ENCODE data around the gene SHISAL1. TPM values are rescaled to one million over a fixed set of nuclear protein-coding genes. Genes with fewer than 3 reads are reported as not detected.

Gene SHISAL1
- total and polyA plus RNA-seq, 2 donors (not counting 3 experiments of a cell fraction or from before 2014, with no cell fraction given), result 0.01 to 0.07 TPM

DNA sequence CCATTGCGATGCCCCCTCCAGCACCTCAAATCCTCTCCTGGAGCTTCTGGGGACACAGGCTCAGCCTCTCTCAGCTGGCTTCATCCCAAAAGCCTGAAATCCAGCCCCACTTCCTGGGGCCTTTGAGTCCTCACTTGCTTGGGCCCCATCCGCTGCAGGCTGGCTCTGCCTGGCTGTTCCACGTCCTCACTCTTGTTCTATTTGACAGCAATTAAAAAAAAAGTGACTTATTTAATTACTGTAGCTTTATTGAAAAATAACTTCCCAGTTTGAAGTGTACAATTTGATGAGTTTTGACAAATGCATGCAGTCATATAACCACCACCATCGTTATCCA, 104.8 kb downstream of the SHISAL1 start:
- H2AFZ ChIP-seq (ENCODE audit: low read depth, low read length), result no peak overlapping the region
- no peak overlapping the region for H3K27ac ChIP-seq (ENCODE audit: insufficient read depth, low read depth, low read length)
- dilution Hi-C loops (cut with MboI; ENCODE audit: extremely low pct_ligation_motif_present, low sequenced_read_pairs), result no loop called here
- POLR2A ChIA-PET, result no interaction called here
- no peaks in the 10 kb centered on the region for H3K79me2 ChIP-seq (ENCODE audit: control insufficient read depth, insufficient read depth, low read length)
- no peak for TF ChIP-seq POLR2A (IDR thresholded peaks at IDR 0.05; ENCODE audit: low read depth, low read length)
- TF ChIP-seq JUN (IDR thresholded peaks at IDR 0.05; ENCODE audit: borderline replicate concordance, insufficient read depth, insufficient read length, low read depth), result no peak
- no peak for TF ChIP-seq FOS (IDR thresholded peaks at IDR 0.05; ENCODE audit: borderline replicate concordance, insufficient read depth, low read length)
- no peak for TF ChIP-seq GATA2 (IDR thresholded peaks at IDR 0.05; ENCODE audit: insufficient read depth, insufficient read length, low read depth, low read length)
- TF ChIP-seq, protein P1, sequence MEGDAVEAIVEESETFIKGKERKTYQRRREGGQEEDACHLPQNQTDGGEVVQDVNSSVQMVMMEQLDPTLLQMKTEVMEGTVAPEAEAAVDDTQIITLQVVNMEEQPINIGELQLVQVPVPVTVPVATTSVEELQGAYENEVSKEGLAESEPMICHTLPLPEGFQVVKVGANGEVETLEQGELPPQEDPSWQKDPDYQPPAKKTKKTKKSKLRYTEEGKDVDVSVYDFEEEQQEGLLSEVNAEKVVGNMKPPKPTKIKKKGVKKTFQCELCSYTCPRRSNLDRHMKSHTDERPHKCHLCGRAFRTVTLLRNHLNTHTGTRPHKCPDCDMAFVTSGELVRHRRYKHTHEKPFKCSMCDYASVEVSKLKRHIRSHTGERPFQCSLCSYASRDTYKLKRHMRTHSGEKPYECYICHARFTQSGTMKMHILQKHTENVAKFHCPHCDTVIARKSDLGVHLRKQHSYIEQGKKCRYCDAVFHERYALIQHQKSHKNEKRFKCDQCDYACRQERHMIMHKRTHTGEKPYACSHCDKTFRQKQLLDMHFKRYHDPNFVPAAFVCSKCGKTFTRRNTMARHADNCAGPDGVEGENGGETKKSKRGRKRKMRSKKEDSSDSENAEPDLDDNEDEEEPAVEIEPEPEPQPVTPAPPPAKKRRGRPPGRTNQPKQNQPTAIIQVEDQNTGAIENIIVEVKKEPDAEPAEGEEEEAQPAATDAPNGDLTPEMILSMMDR (IDR thresholded peaks at IDR 0.05; ENCODE audit: extremely low read depth in 1 of 2, insufficient read depth in 1 of 2, low read depth in 1 of 2, low read length in 2 of 2), result no peak
- TF ChIP-seq, protein P2, sequence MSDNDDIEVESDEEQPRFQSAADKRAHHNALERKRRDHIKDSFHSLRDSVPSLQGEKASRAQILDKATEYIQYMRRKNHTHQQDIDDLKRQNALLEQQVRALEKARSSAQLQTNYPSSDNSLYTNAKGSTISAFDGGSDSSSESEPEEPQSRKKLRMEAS (IDR thresholded peaks at IDR 0.05; ENCODE audit: insufficient read depth, insufficient read length), result no peak
- no peak for TF ChIP-seq MYC (IDR thresholded peaks at IDR 0.05; ENCODE audit: low read depth, low read length)
- TF ChIP-seq EZH2 (IDR thresholded peaks at IDR 0.05; ENCODE audit: borderline replicate concordance, low read depth, low read length, severe bottlenecking), result no peak
- no peak for TF ChIP-seq POLR2AphosphoS5 (IDR thresholded peaks at IDR 0.05; ENCODE audit: insufficient read depth, low read depth, low read length)
- H3K4me1 ChIP-seq (ENCODE audit: control insufficient read depth, extremely low read depth, insufficient read depth, low read length), result no peaks in the 10 kb centered on the region
- FAIRE-seq (no peak), DNase-seq (ENCODE audit: low read depth, low spot score) (no peak)
- no peak overlapping the region for H3K4me2 ChIP-seq (ENCODE audit: insufficient read depth, low read length)
- H3K4me3 ChIP-seq (replicated peaks in 1 of 3; ENCODE audit: insufficient read depth in 1 of 3, low read depth in 1 of 3, low read length in 3 of 3), result no peak overlapping the region
- H3K9me3 ChIP-seq (replicated peaks; ENCODE audit: control insufficient read depth, insufficient read depth, low read length), result no peaks in the 10 kb centered on the region
- H3K9me1 ChIP-seq (replicated peaks; ENCODE audit: control insufficient read depth, extremely low read depth, insufficient read depth, low read length), result no peaks in the 10 kb centered on the region
- no peaks in the 10 kb centered on the region for H4K20me1 ChIP-seq (replicated peaks; ENCODE audit: control insufficient read depth, extremely low read depth, insufficient read depth, low read length)
- CTCF ChIA-PET, result interaction anchor here (1.1 kb wide), 1 partner anchor 16 kb away, joined by 3 read pairs; no protein-coding TSS in a partner anchor
- intact Hi-C loops (cut with micrococcal nuclease), result no loop called here
- BruUV-seq (replicated peaks), result no TSS peak
- no peaks in the 10 kb centered on the region for H3K36me3 ChIP-seq (ENCODE audit: control insufficient read depth in 2 of 2, extremely low read depth in 1 of 2, insufficient read depth in 2 of 2, low read length in 2 of 2)
- H3K27me3 ChIP-seq (ENCODE audit: control insufficient read depth in 2 of 2, insufficient read depth in 2 of 2, low read length in 2 of 2), result no peaks in the 10 kb centered on the region
- no peak overlapping the region for H3K9ac ChIP-seq (replicated peaks; ENCODE audit: extremely low read depth, insufficient read depth, low read length)
